Activated gamma-delta T cell treated with Interleukin-2 at 50 U/mL for 16 hours (primary cell): ENCODE measurements around the gene GGPS1.
"Not testable (repeated sequence)": the region's sequence is repeated elsewhere in the genome, so short reads cannot be mapped to it uniquely, and the experiment has no call there.

Source experiments
- DNase-seq: peaks from one replicate; pipeline ENCODE4 v3.0.0-alpha.2; 2020

The GGPS1 gene

GRCh38 chr1:235342471-235342870 lies 14.1 kb downstream of the GGPS1 start:
- no peak for DNase-seq

DNA sequence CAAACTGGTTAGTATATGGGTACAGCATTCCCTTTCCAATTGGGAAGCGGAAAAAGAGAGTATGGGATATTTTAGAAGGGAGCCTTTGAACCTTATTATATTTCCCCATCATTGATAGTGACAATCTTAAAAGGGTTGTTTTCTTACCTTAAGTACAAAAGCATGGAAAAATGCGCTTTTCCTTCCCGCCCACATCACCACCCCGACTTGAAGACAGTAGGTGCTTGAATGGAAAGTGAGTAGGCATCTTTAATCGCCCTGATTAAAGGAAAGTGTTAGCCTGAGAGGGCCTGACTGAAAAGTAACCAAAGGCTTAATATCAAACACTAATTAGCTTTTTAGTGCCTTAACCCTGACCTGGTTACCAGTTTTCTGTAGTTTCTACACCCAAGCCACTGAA lies 15.4 kb downstream of the GGPS1 start:
- no peak for DNase-seq

- no peak for DNase-seq
These were observed 23.1 kb downstream of the GGPS1 start for GRCh38 chr1:235351441-235351840.

DNA sequence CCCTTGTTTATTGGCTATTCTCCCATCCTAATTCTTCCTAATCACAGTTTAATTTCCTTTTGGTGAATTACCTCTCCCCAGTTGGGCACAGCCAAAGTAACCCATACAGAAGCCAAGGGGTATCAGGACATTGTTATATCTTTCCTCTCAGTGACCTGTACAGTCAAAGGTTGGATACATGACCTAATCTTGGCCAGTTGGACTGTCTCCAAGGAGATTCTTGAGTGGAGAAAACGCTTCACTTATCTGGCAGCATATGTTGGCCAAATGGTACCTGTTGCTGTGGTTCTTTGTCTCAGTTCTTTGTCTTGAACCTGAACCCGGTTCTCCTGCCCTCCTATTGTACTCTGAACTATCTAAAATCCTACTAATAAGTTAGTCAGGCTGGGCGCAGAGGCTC lies 23.5 kb downstream of the GGPS1 start:
- DNase-seq, result no peak

- DNase-seq, result no peak
These were observed 29.4 kb downstream of the GGPS1 start for GRCh38 chr1:235357485-235358373.

GRCh38 chr1:235358899-235359298 lies 30.5 kb downstream of the GGPS1 start:
- DNase-seq, result no peak

GRCh38 chr1:235364189-235364588 lies 35.8 kb downstream of the GGPS1 start:
- not testable (repeated sequence) for DNase-seq

DNA sequence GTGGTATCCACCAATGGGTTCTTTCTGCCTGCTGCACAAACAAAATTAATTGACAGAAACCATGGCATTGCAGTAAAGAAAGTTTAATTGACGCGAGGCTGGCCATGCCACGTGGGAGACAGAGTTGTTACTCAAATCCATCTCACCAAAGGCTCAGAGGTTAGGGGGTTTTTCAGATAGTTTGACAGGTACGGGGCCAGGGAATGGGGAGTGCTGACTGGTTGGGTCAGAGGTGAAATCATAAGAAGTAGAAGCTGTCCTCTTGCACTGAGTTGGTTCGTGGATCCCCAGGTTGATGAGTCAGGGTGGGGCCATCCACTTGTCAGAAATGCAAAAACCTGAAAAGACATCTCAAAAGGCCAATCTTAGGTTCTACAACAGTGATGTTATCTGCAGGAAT lies 37.9 kb downstream of the GGPS1 start:
- DNase-seq, result no peak

DNA sequence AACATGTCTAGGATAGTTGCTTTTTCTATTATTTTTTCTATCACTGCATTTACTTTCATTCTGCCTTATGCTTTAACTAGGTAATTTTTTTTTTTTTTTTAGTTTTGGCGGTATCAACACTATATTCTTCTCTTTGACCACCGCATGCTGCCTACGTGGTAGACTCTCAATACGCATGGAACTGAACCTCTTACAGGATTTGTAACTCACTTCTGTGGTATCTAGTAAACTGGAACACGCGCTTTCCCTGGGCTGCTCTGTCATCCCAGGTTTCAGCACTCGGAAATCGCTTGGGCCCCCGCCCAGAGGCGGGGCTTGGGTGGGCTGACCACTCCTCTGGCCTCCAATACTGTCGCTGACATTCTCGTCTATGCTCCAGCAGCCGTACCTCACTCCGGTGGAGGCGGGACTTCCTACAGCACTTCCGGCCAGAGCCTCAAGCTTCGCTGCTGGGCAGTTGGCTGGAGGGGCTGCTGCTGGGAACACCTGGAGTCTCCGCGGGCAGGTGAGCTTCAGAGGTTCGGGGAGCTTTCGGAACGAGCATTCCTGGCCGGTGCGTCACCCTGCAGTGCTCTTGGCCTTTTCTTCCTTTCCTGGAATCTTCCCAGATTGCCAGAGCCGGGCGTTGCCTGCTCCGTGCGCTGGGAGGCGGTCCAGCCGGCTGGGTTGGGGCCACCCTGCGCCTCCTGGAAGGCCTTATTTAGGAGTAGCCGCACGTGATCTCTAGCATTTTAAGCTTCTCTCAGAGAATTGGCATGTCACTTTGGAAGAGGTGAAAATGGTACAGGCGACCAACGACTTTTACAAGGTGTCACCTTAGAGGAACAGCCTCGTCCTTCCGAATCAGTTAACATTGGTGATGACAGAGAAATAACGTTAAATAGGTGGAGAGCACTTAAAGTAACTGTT lies 38.9 kb downstream of the GGPS1 start, which contains the start of gene TBCE:
TSS of gene TBCE (plus strand) at position 428 of the 909 bp plus-strand sequence. CDS start 12,623 bp downstream, outside the sequence.
- DNase-seq, result peak; percentile 78

GRCh38 chr1:235368428-235368827 lies 40.1 kb downstream of the GGPS1 start:
- no peak for DNase-seq

GRCh38 chr1:235369802-235370201 lies 41.4 kb downstream of the GGPS1 start:
- DNase-seq, result no peak

GRCh38 chr1:235375919-235376605 lies 47.7 kb downstream of the GGPS1 start:
- no peak for DNase-seq

DNA sequence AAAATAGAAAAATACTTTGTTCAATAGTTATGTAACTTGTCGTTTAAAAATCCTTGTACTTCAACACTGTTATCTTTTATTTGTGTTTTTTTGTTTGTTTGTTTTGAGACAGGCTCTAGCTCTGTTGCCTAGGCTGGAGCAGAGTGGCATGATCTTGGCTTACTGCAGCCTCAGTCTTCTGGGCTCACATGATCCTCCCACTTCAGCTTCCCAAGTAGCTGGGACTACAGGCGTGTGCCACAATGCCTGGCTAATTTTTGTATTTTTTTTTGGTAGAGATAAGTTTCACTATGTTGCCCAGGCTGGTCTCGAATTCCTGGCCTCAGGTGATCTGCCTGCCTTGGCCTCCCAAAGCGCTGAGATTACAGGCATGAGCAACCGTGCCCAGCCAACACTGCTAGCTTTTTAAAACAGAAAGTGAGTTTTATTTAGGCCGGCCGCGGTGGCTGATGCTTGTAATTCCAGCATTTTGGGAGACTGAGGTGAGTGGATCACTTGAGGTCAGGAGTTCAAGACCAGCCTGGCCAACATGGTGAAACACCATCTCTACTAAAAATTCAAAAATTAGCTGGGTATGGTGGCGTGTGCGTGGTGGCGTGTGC lies 49.9 kb downstream of the GGPS1 start:
- DNase-seq, result not testable (repeated sequence)

DNA sequence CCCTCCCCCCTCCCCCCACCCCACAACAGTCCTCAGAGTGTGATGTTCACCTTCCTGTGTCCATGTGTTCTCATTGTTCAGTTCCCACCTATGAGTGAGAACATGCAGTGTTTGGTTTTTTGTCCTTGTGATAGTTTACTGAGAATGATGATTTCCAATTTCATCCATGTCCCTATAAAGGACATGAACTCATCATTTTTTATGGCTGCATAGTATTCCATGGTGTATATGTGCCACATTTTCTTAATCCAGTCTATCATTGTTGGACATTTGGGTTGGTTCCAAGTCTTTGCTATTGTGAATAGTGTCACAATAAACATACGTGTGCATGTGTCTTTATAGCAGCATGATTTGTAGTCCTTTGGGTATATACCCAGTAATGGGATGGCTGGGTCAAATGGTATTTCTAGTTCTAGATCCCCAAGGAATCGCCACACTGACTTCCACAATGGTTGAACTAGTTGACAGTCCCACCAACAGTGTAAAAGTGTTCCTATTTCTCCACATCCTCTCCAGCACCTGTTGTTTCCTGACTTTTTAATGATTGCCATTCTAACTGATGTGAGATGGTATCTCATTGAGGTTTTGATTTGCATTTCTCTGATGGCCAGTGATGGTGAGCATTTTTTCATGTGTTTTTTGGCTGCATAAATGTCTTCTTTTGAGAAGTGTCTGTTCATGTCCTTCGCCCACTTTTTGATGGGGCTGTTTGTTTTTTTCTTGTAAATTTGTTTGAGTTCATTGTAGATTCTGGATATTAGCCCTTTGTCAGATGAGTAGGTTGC lies 53.8 kb downstream of the GGPS1 start:
- DNase-seq, result not testable (repeated sequence)

DNA sequence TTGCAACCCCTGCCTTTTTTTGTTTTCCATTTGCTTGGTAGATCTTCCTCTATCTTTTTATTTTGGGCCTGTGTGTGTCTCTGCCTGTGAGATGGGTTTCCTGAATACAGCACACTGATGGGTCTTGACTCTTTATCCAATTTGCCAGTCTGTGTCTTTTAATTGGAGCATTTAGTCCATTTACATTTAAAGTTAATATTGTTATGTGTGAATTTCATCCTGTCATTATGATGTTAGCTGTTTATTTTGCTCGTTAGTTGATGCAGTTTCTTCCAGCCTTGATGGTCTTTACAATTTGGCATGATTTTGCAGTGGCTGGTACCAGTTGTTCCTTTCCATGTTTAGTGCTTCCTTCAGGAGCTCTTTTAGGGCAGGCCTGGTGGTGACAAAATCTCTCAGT lies 57.3 kb downstream of the GGPS1 start:
- DNase-seq, result not testable (repeated sequence)

- no peak for DNase-seq
These were observed 63.5 kb downstream of the GGPS1 start for GRCh38 chr1:235391874-235392273.
